GM12864 (cell line): ENCODE measurements around the gene TAF9.

Experiments used
- DNase-seq: peaks from one replicate; pipeline ENCODE4 v3.0.0-alpha.2; 2011; ENCODE audit warnings: low read depth
- H3K4me3 ChIP-seq: 2 replicates; pipeline ENCODE4 v1.5.1; 2011; ENCODE audit warnings: mild to moderate bottlenecking, low read depth, low read length, control low read depth
- CTCF ChIP-seq: IDR thresholded peaks from 2 replicates; pipeline ENCODE4 v1.5.1; 2011; ENCODE audit warnings: low read depth, mild to moderate bottlenecking, moderate library complexity, low read length, control low read depth, inconsistent platforms; ENCODE audit errors: missing control alignments

Gene TAF9

DNA sequence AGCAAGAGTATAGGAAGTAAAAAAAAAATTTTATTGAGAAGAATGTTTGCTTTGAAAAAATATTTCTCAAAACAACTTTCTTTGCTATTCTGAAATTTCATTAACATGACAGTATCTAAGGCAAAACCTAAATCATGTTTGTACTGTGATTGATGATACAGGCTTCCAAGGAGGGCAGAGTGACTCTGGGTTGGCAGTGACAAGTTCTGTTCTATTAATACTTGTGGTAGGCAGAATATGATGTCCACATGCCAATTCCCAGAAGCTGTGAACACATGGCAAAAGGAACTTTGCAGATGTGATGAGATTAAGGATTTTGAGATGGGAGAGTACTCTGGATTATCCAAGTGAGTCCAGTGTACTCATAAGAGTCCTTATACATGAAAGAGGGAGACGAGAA lies 53.3 kb downstream of the TAF9 start:
- TF ChIP-seq CTCF = no peak
- H3K4me3 ChIP-seq = no peak overlapping the region

More for the DNA sequence above, 53.3 kb downstream of the TAF9 start:
- no peak for DNase-seq
